ENCODE data around the gene SLC51B.
"Not testable (repeated sequence)": the region's sequence is repeated elsewhere in the genome, so short reads cannot be mapped to it uniquely, and the experiment has no call there.

The SLC51B gene

GRCh38 chr15:65044724-65045481 lies at the start of gene SLC51B:
Gene SLC51B, plus strand, starts transcription at chr15:65045387. Its CDS starts 4,618 bp downstream, at chr15:65050005.
- no peak for DNase-seq

- DNase-seq, result no peak
Measured at GRCh38 chr15:64997066-64997465, 48.1 kb upstream of the SLC51B start.

GRCh38 chr15:64997745-64998375 lies 47.3 kb upstream of the SLC51B start:
- no peak for DNase-seq

- no peak for DNase-seq
Measured at GRCh38 chr15:65004993-65005392, 40.2 kb upstream of the SLC51B start.

- no peak for DNase-seq
Measured at GRCh38 chr15:65006876-65007275, 38.3 kb upstream of the SLC51B start.

GRCh38 chr15:65008983-65009382 lies 36.2 kb upstream of the SLC51B start:
- no peak for DNase-seq

GRCh38 chr15:65011198-65011597 lies 34.0 kb upstream of the SLC51B start:
- not testable (repeated sequence) for DNase-seq

- DNase-seq, result no peak
Measured at GRCh38 chr15:65020419-65020818, 24.8 kb upstream of the SLC51B start.

GRCh38 chr15:65021488-65021887 lies 23.7 kb upstream of the SLC51B start:
- no peak for DNase-seq

- no peak for DNase-seq
Measured at GRCh38 chr15:65026756-65027155, 18.4 kb upstream of the SLC51B start.

- no peak for DNase-seq
Measured at GRCh38 chr15:65027593-65027992, 17.6 kb upstream of the SLC51B start.

GRCh38 chr15:65028338-65028737 lies 16.8 kb upstream of the SLC51B start:
- DNase-seq, result peak in 2 of 6 experiments; percentile 4 to 9

GRCh38 chr15:65028921-65029735 lies 16.1 kb upstream of the SLC51B start, which contains the start of gene MTFMT:
Gene MTFMT, minus strand, starts transcription at chr15:65029639. Its CDS starts 26 bp downstream, at chr15:65029613.
- DNase-seq, result peak; percentile 66 to 90 (median 87)

- no peak for DNase-seq
Measured at GRCh38 chr15:65029736-65030208, 15.4 kb upstream of the SLC51B start.

GRCh38 chr15:65032801-65033537 lies 12.2 kb upstream of the SLC51B start:
- peak in 3 of 6 experiments; percentile 9 to 12 (median 11) for DNase-seq

- DNase-seq, result peak in 2 of 6 experiments; percentile 40 to 45
Measured at GRCh38 chr15:65033659-65034269, 11.4 kb upstream of the SLC51B start.

- DNase-seq, result no peak
Measured at GRCh38 chr15:65034719-65035118, 10.5 kb upstream of the SLC51B start.

GRCh38 chr15:65037309-65037708 lies 7.9 kb upstream of the SLC51B start:
- DNase-seq, result no peak

GRCh38 chr15:65038428-65038827 lies 6.8 kb upstream of the SLC51B start:
- DNase-seq, result no peak

GRCh38 chr15:65038836-65039235 lies 6.4 kb upstream of the SLC51B start:
- DNase-seq, result no peak

- DNase-seq, result no peak
Measured at GRCh38 chr15:65040461-65040860, 4.7 kb upstream of the SLC51B start.

- no peak for DNase-seq
Measured at GRCh38 chr15:65041787-65042186, 3.4 kb upstream of the SLC51B start.

Data from stimulated activated naive CD4-positive, alpha-beta T cell (primary cell).